IMR-90 (cell line): ENCODE results near the gene SKP2.

Experiments used
- MAZ ChIP-seq: IDR thresholded peaks from 2 replicates; pipeline ENCODE4 v1.6.1; 2012; ENCODE audit warnings: low read depth, mild to moderate bottlenecking, low read length, improper control_type of control experiment, moderate library complexity, borderline replicate concordance
- POLR2A ChIP-seq: IDR thresholded peaks from 2 replicates; pipeline ENCODE4 v1.6.1; 2012; ENCODE audit warnings: mild to moderate bottlenecking, low read depth, low read length
- RAD21 ChIP-seq: IDR thresholded peaks from 2 replicates; pipeline ENCODE4 v1.6.1; 2012; ENCODE audit warnings: low read length, improper control_type of control experiment
- RCOR1 ChIP-seq: IDR thresholded peaks from 2 replicates; pipeline ENCODE4 v1.6.1; 2012; ENCODE audit warnings: mild to moderate bottlenecking, low read length, improper control_type of control experiment; ENCODE audit not compliant: insufficient replicate concordance
- TF ChIP-seq, protein P1 (sequence below): conservative IDR thresholded peaks from 2 replicates; pipeline ENCODE4 v1.5.1; 2012; ENCODE audit warnings: mild to moderate bottlenecking, low read depth, low read length, improper control_type of control experiment

DNA sequence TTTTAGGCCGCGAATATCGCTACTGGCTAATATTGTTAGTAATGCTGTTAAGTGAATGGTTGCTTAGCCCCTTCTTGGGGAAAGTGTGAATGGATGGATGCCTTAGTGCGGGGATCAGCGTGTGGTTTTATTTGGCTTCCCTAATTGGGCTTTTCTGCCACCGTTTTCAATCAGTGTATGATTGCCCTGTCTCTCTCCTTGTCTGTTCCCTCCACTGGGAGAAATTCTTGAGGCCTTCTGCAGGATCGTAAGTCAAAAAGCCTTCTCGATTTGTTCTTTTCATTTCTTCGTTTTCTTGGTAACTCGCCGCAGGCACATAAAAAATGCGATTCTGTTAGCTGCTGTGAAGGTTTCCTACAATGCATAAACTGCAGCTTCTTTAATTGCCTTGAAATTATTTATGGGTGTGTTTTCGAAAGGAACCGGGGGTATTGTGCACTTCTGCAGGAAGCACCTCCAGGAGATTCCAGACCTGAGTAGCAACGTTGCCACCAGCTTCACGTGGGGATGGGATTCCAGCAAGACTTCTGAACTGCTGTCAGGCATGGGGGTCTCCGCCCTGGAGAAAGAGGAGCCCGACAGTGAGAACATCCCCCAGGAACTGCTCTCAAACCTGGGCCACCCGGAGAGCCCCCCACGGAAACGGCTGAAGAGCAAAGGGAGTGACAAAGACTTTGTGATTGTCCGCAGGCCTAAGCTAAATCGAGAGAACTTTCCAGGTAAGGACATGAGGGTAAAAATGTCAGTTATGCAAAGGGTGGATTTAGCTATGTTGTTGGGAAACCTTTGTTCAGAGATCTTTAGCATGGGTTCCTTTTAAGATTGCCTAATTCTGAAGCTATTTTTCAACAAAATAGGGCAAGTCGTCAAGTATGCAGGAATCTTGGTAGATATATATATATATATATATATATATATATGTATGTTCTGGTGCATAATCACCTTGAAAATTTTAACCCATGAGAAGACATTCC lies 700 bp downstream of the SKP2 start:
- TF ChIP-seq, protein P1, sequence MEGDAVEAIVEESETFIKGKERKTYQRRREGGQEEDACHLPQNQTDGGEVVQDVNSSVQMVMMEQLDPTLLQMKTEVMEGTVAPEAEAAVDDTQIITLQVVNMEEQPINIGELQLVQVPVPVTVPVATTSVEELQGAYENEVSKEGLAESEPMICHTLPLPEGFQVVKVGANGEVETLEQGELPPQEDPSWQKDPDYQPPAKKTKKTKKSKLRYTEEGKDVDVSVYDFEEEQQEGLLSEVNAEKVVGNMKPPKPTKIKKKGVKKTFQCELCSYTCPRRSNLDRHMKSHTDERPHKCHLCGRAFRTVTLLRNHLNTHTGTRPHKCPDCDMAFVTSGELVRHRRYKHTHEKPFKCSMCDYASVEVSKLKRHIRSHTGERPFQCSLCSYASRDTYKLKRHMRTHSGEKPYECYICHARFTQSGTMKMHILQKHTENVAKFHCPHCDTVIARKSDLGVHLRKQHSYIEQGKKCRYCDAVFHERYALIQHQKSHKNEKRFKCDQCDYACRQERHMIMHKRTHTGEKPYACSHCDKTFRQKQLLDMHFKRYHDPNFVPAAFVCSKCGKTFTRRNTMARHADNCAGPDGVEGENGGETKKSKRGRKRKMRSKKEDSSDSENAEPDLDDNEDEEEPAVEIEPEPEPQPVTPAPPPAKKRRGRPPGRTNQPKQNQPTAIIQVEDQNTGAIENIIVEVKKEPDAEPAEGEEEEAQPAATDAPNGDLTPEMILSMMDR = no peak
- no peak for TF ChIP-seq RAD21
- TF ChIP-seq RCOR1 = no peak
- TF ChIP-seq MAZ = no peak
- TF ChIP-seq POLR2A = no peak
